GM12878 (cell line): ENCODE results near the gene VAMP3. TPM values are rescaled to one million over a fixed set of nuclear protein-coding genes. Genes with fewer than 3 reads are reported as not detected.

Experiments
- ATAC-seq: fragments of 200-7000 bp; cut with Tn5 transposase; 3 replicates; pipeline ENCODE4 v1.9.1; 2020; ENCODE audit warnings: mild to moderate bottlenecking, moderate library complexity
- BruUV-seq: library from RNA; stranded (reverse); fragments of 400-500 nt; replicated peaks from 2 replicates; lab custom pipeline; 2021; lab: Mats Ljungman, UMichigan
- CTCF ChIA-PET: fragments of 300-600 bp; sonication (Branson Sonifier 250); formaldehyde crosslinking; extraction: SDS; loops from one replicate; lab custom pipeline; 2021; ENCODE audit warnings: inconsistent platforms; lab: Yijun Ruan, JAX
- POLR2A ChIA-PET: fragments of 350-600 bp; formaldehyde crosslinking; extraction: SDS; loops from one replicate; lab custom pipeline; 2021; ENCODE audit warnings: inconsistent platforms; lab: Charles Lee
- RAD21 ChIA-PET: fragments of 300-600 bp; sonication (Branson Sonifier 250); formaldehyde crosslinking; loops from one replicate; lab custom pipeline; 2023; ENCODE audit warnings: antibody characterized with exemption; ENCODE audit not compliant: unreplicated experiment; lab: Charles Lee
- SMC1A ChIA-PET: fragments of 300-600 bp; sonication (Branson Sonifier 250); formaldehyde crosslinking; loops from one replicate; lab custom pipeline; 2023; ENCODE audit not compliant: unreplicated experiment, uncharacterized antibody; lab: Charles Lee
- DNase-seq: peaks from one replicate; pipeline ENCODE4 v3.0.0-alpha.2; 2011; ENCODE audit warnings: low read depth, low spot score
- FAIRE-seq: peaks from 3 replicates; lab custom pipeline; 2011; peaks lifted over from hg19 to GRCh38; lab: Jason Lieb, UNC
- H2AFZ ChIP-seq: 2 replicates; pipeline ENCODE4 v1.6.0; 2011; ENCODE audit warnings: low read depth, low read length, control low read depth; ENCODE audit not compliant: control insufficient read depth
- H3K27ac ChIP-seq: 2 replicates; pipeline ENCODE4 v1.5.1; 2011; ENCODE audit warnings: control low read depth; ENCODE audit not compliant: control insufficient read depth, insufficient read depth
- H3K27me3 ChIP-seq, 2 experiments: replicated peaks in 1 of 2; 2 replicates each; pipeline versions ENCODE4 v1.6.0 to v1.6.1; 2011; ENCODE audit warnings: low read length in 1 of 2; ENCODE audit not compliant: control insufficient read depth in 2 of 2, insufficient read depth in 2 of 2
- H3K36me3 ChIP-seq, 2 experiments: 2 replicates each; pipeline ENCODE4 v1.5.1; 2011; ENCODE audit warnings: low read length in 1 of 2; ENCODE audit not compliant: control insufficient read depth in 2 of 2, insufficient read depth in 2 of 2
- H3K4me1 ChIP-seq: 2 replicates; pipeline ENCODE4 v1.6.1; 2011; ENCODE audit warnings: mild to moderate bottlenecking, low read length, moderate library complexity, mixed read lengths; ENCODE audit not compliant: control insufficient read depth, insufficient read depth
- H3K4me2 ChIP-seq: 2 replicates; pipeline ENCODE4 v1.6.0; 2011; ENCODE audit warnings: control low read depth; ENCODE audit not compliant: control insufficient read depth, insufficient read depth
- H3K4me3 ChIP-seq: fragments of 200-600 bp; sonication (generic); 2 replicates; pipeline ENCODE4 v1.5.1; 2016
- H3K79me2 ChIP-seq: 2 replicates; pipeline ENCODE4 v1.6.0; 2011; ENCODE audit warnings: low read length; ENCODE audit not compliant: control insufficient read depth, insufficient read depth
- H3K9ac ChIP-seq: 2 replicates; pipeline ENCODE4 v1.8.0; 2011; ENCODE audit warnings: low read length, control low read depth, mixed read lengths; ENCODE audit not compliant: control insufficient read depth, insufficient read depth
- H3K9me3 ChIP-seq: replicated peaks from 3 replicates; pipeline ENCODE4 v1.5.1; 2011; ENCODE audit warnings: mild to moderate bottlenecking, low read length; ENCODE audit not compliant: control insufficient read depth, insufficient read depth
- H4K20me1 ChIP-seq: 2 replicates; pipeline ENCODE4 v1.6.0; 2011; ENCODE audit not compliant: control insufficient read depth, insufficient read depth
- BRCA1 ChIP-seq: IDR thresholded peaks from 2 replicates; pipeline ENCODE4 v1.6.1; 2011; ENCODE audit warnings: low read depth, low read length, improper control_type of control experiment
- CHD1 ChIP-seq: IDR thresholded peaks from 2 replicates; pipeline ENCODE4 v1.6.1; 2012; ENCODE audit warnings: low read depth, low read length, improper control_type of control experiment
- ESRRA ChIP-seq: IDR thresholded peaks from 2 replicates; pipeline ENCODE4 v1.6.1; 2012; ENCODE audit warnings: mild to moderate bottlenecking, low read length, improper control_type of control experiment
- IKZF1 ChIP-seq: fragments of 450-650 bp; conservative IDR thresholded peaks from 2 replicates; pipeline ENCODE4 v1.6.1; 2017; ENCODE audit warnings: antibody characterized with exemption, mild to moderate bottlenecking
- NFXL1 ChIP-seq: fragments of 450-650 bp; IDR thresholded peaks from 2 replicates; pipeline ENCODE4 v1.6.1; 2017; ENCODE audit warnings: antibody characterized with exemption, mild to moderate bottlenecking, borderline replicate concordance
- NFYA ChIP-seq: IDR thresholded peaks from 2 replicates; pipeline ENCODE4 v1.6.1; 2011; ENCODE audit warnings: low read depth, mild to moderate bottlenecking, low read length, improper control_type of control experiment, borderline replicate concordance
- SMAD1 ChIP-seq: fragments of 450-650 bp; IDR thresholded peaks from 2 replicates; pipeline ENCODE4 v1.6.1; 2018; ENCODE audit warnings: mild to moderate bottlenecking, low read depth; ENCODE audit not compliant: partially characterized antibody
- SMC3 ChIP-seq: IDR thresholded peaks from 2 replicates; pipeline ENCODE4 v1.6.1; 2011; ENCODE audit warnings: low read length, improper control_type of control experiment, borderline replicate concordance
- WRNIP1 ChIP-seq: IDR thresholded peaks from 2 replicates; pipeline ENCODE4 v1.6.1; 2011; ENCODE audit warnings: low read depth, low read length, improper control_type of control experiment, borderline replicate concordance
- ZNF274 ChIP-seq: IDR thresholded peaks from one replicate; pipeline ENCODE4 v1.8.0; 2011; ENCODE audit not compliant: insufficient read length, insufficient read depth
- WGBS: methylation state at CpG from one replicate; pipeline ENCODE4 v1.1.6; 2016; ENCODE audit warnings: low lambda C conversion rate; ENCODE audit not compliant: insufficient replicate concordance, insufficient coverage; ENCODE audit errors: missing lambda C conversion rate; 5-methylcytosine and 5-hydroxymethylcytosine counted together
- in situ Hi-C: fragments of 300-500 bp; cut with MboI; formaldehyde crosslinking; loops from 9 replicates; pipeline ENCODE4 v1.14.3; 2018; ENCODE audit warnings: mixed read lengths
- intact Hi-C: fragments of 100-400 bp; cut with micrococcal nuclease; formaldehyde crosslinking; loops from one replicate; pipeline ENCODE4 v1.14.2; 2022; ENCODE audit not compliant: unreplicated experiment
- polyA plus RNA-seq, 11 experiments: library from polyadenylated mRNA; depleted of rRNA in 4 of 11; unstranded in 6 of 11; stranded (reverse) in 5 of 11; fragments of >200 nt; fragmentation: Nextera tagmentation in 4 of 11; fragmentation: Illumina TruSeq in 1 of 11; extraction: Ambion mirVana in 4 of 11; extraction: Trizol in 1 of 11; gene quantifications; 1 replicate in 1 of 11; 2 replicates in 10 of 11; pipeline versions ENCODE4 v1.2.1 to v1.2.3, GENCODE V29; 2011 to 2016; ENCODE audit warnings: inconsistent platforms in 2 of 11, missing spikeins in 2 of 11, low read depth in 1 of 11
- total RNA-seq, 4 experiments: library from RNA; depleted of rRNA in 3 of 4; stranded (reverse); fragments of >200 nt in 3 of 4; fragmentation: Illumina TruSeq in 1 of 4; extraction: Trizol in 1 of 4; gene quantifications; 2 replicates each; pipeline versions ENCODE4 v1.2.1 to v1.2.3, GENCODE V29; 2013 to 2021
- TF ChIP-seq, protein P1 (sequence below): fragments of 450-650 bp; IDR thresholded peaks from 2 replicates; pipeline ENCODE4 v1.6.1; 2014; ENCODE audit warnings: mild to moderate bottlenecking
- TF ChIP-seq, protein P2 (sequence below): IDR thresholded peaks from 2 replicates; pipeline ENCODE4 v1.6.1; 2012; ENCODE audit warnings: improper control_type of control experiment, low read depth, low read length; ENCODE audit not compliant: insufficient replicate concordance

The VAMP3 gene
- total and polyA plus RNA-seq, 10 of the 15 experiments (the other 5 are each of a cell fraction or from before 2014, with no cell fraction given), result 4.8 to 24.9 (median 9.7) TPM

DNA sequence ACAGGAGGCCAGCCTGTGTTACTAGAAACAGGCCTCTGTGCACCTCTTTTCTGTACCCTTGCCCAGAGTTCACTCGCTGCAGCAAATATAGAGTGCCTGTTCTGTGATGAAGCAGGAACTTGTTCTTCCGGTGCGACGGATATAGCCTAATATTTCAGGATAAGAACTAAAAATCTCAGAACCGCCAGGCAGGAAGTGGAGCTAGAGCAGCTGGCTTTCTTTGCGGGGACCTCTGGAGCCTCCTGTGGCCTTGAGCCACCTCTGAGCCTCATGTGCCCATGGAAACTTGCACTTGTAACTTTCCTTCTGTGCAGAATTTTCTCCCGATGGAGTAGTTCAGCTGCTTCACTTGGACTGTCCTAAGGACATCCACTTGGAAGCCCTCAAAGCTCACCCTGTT, 44.5 kb upstream of the VAMP3 start:
- Histone ChIP-seq H3K36me3 (no peaks in the 10 kb centered on the region), H2AFZ (no peak overlapping the region), H3K4me1 (no peaks in the 10 kb centered on the region), H3K4me2 (no peak overlapping the region), H3K4me3 (no peak overlapping the region), H3K9ac (no peak overlapping the region), H3K9me3 (no peaks in the 10 kb centered on the region; the same call in 2 of the 3 replicates), H3K27ac (no peak overlapping the region), H4K20me1 (no peaks in the 10 kb centered on the region), H3K27me3 (peaks cover 0 to 3% of the 10 kb centered on the region in 2 experiments; a peak in 2 of 4 replicates), H3K79me2 (no peaks in the 10 kb centered on the region)
- FAIRE-seq (no peak), DNase-seq (no peak), ATAC-seq (no peak)
- WGBS, result 12% methylated on average over 7 of the region's 7 CpGs
- ChIA-PET SMC1A (no interaction called here), RAD21 (no interaction called here), CTCF (no interaction called here), POLR2A (no interaction called here)
- TF ChIP-seq SMC3 (no peak), IKZF1 (no peak), ESRRA (no peak), NFXL1 (no peak), WRNIP1 (no peak), CHD1 (no peak), SMAD1 (no peak), ZNF274 (no peak), NFYA (no peak), BRCA1 (no peak)
- TF ChIP-seq, protein P1, sequence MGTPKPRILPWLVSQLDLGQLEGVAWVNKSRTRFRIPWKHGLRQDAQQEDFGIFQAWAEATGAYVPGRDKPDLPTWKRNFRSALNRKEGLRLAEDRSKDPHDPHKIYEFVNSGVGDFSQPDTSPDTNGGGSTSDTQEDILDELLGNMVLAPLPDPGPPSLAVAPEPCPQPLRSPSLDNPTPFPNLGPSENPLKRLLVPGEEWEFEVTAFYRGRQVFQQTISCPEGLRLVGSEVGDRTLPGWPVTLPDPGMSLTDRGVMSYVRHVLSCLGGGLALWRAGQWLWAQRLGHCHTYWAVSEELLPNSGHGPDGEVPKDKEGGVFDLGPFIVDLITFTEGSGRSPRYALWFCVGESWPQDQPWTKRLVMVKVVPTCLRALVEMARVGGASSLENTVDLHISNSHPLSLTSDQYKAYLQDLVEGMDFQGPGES, result no peak
- TF ChIP-seq, protein P2, sequence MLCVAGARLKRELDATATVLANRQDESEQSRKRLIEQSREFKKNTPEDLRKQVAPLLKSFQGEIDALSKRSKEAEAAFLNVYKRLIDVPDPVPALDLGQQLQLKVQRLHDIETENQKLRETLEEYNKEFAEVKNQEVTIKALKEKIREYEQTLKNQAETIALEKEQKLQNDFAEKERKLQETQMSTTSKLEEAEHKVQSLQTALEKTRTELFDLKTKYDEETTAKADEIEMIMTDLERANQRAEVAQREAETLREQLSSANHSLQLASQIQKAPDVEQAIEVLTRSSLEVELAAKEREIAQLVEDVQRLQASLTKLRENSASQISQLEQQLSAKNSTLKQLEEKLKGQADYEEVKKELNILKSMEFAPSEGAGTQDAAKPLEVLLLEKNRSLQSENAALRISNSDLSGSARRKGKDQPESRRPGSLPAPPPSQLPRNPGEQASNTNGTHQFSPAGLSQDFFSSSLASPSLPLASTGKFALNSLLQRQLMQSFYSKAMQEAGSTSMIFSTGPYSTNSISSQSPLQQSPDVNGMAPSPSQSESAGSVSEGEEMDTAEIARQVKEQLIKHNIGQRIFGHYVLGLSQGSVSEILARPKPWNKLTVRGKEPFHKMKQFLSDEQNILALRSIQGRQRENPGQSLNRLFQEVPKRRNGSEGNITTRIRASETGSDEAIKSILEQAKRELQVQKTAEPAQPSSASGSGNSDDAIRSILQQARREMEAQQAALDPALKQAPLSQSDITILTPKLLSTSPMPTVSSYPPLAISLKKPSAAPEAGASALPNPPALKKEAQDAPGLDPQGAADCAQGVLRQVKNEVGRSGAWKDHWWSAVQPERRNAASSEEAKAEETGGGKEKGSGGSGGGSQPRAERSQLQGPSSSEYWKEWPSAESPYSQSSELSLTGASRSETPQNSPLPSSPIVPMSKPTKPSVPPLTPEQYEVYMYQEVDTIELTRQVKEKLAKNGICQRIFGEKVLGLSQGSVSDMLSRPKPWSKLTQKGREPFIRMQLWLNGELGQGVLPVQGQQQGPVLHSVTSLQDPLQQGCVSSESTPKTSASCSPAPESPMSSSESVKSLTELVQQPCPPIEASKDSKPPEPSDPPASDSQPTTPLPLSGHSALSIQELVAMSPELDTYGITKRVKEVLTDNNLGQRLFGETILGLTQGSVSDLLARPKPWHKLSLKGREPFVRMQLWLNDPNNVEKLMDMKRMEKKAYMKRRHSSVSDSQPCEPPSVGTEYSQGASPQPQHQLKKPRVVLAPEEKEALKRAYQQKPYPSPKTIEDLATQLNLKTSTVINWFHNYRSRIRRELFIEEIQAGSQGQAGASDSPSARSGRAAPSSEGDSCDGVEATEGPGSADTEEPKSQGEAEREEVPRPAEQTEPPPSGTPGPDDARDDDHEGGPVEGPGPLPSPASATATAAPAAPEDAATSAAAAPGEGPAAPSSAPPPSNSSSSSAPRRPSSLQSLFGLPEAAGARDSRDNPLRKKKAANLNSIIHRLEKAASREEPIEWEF, result no peak
- in situ Hi-C loops (no loop called here), intact Hi-C loops (no loop called here)
- BruUV-seq, result no TSS peak
